KMS-11 (cell line): ENCODE results near the gene CALD1.

Source experiments
- H2AFZ ChIP-seq: fragments of 200-600 bp; sonication (generic); 2 replicates; pipeline ENCODE4 v1.6.1; 2016; ENCODE audit warnings: antibody characterized with exemption, mixed run types, low read depth
- H3K27ac ChIP-seq: fragments of 200-600 bp; sonication (generic); 2 replicates; pipeline ENCODE4 v1.6.1; 2016; ENCODE audit warnings: mild to moderate bottlenecking, mixed run types
- H3K27me3 ChIP-seq: fragments of 200-600 bp; sonication (generic); 2 replicates; pipeline ENCODE4 v1.6.1; 2017; ENCODE audit warnings: mild to moderate bottlenecking, low read depth, mixed run types, moderate library complexity; ENCODE audit not compliant: insufficient read depth
- H3K36me3 ChIP-seq: fragments of 200-600 bp; sonication (generic); 2 replicates; pipeline ENCODE4 v1.6.1; 2017; ENCODE audit warnings: mild to moderate bottlenecking, mixed run types; ENCODE audit not compliant: insufficient read depth
- H3K4me1 ChIP-seq: fragments of 200-600 bp; sonication (generic); 2 replicates; pipeline ENCODE4 v1.6.1; 2016; ENCODE audit warnings: mild to moderate bottlenecking, low read depth, mixed run types; ENCODE audit not compliant: poor library complexity, severe bottlenecking
- H3K4me2 ChIP-seq: fragments of 200-600 bp; sonication (generic); 2 replicates; pipeline ENCODE4 v1.7.0; 2016; ENCODE audit warnings: mild to moderate bottlenecking, mixed run types
- H3K4me3 ChIP-seq: fragments of 200-600 bp; sonication (generic); IDR thresholded peaks from 2 replicates; pipeline ENCODE4 v1.6.1; 2017; ENCODE audit warnings: low read depth, low read length, mixed read lengths; ENCODE audit not compliant: insufficient read depth
- H3K79me2 ChIP-seq: fragments of 200-600 bp; sonication (generic); 2 replicates; pipeline ENCODE4 v1.6.1; 2016; ENCODE audit warnings: low read depth, mixed run types; ENCODE audit not compliant: insufficient read depth
- H3K9ac ChIP-seq: fragments of 200-600 bp; sonication (generic); 2 replicates; pipeline ENCODE4 v1.6.1; 2016; ENCODE audit warnings: mild to moderate bottlenecking, mixed run types
- H4K20me1 ChIP-seq: fragments of 200-600 bp; sonication (generic); 2 replicates; pipeline ENCODE4 v1.6.1; 2016; ENCODE audit warnings: mild to moderate bottlenecking, mixed run types; ENCODE audit not compliant: insufficient read depth
- CTCF ChIP-seq: fragments of 200-600 bp; sonication (generic); conservative IDR thresholded peaks from 2 replicates; pipeline ENCODE4 v1.6.1; 2017; ENCODE audit warnings: low read depth, mild to moderate bottlenecking, antibody characterized with exemption, low read length, moderate library complexity, mixed read lengths

CALD1 gene

GRCh38 chr7:134784251-134785049 lies 5.0 kb downstream of the CALD1 start:
- TF ChIP-seq CTCF, result no peak
- Histone ChIP-seq H3K4me1 (no peaks in the 10 kb centered on the region), H3K4me3 (no peak overlapping the region), H3K79me2 (no peaks in the 10 kb centered on the region), H3K36me3 (no peaks in the 10 kb centered on the region), H3K4me2 (no peak overlapping the region), H4K20me1 (no peaks in the 10 kb centered on the region), H2AFZ (no peak overlapping the region), H3K27me3 (no peaks in the 10 kb centered on the region), H3K9ac (no peak overlapping the region), H3K27ac (no peak overlapping the region)

- no peaks in the 10 kb centered on the region for H3K36me3 ChIP-seq
- no peaks in the 10 kb centered on the region for H4K20me1 ChIP-seq
- no peaks in the 10 kb centered on the region for H3K4me1 ChIP-seq
- no peak overlapping the region for H2AFZ ChIP-seq
- no peaks in the 10 kb centered on the region for H3K79me2 ChIP-seq
- no peak overlapping the region for H3K4me2 ChIP-seq
- H3K27me3 ChIP-seq, result no peaks in the 10 kb centered on the region
- H3K9ac ChIP-seq, result no peak overlapping the region
- H3K4me3 ChIP-seq, result no peak overlapping the region
- H3K27ac ChIP-seq, result no peak overlapping the region
- no peak for TF ChIP-seq CTCF
Observed at GRCh38 chr7:134785842-134786241, 6.4 kb downstream of the CALD1 start.

- no peaks in the 10 kb centered on the region for H3K4me1 ChIP-seq
- H4K20me1 ChIP-seq, result no peaks in the 10 kb centered on the region
- H2AFZ ChIP-seq, result no peak overlapping the region
- no peak for TF ChIP-seq CTCF
- H3K4me3 ChIP-seq, result no peak overlapping the region
- H3K9ac ChIP-seq, result no peak overlapping the region
- no peaks in the 10 kb centered on the region for H3K27me3 ChIP-seq
- no peaks in the 10 kb centered on the region for H3K36me3 ChIP-seq
- H3K79me2 ChIP-seq, result no peaks in the 10 kb centered on the region
- H3K4me2 ChIP-seq, result no peak overlapping the region
- H3K27ac ChIP-seq, result no peak overlapping the region
Observed at GRCh38 chr7:134787064-134787463, 7.6 kb downstream of the CALD1 start.

- Histone ChIP-seq H3K4me2 (no peak overlapping the region), H3K27ac (no peak overlapping the region), H2AFZ (no peak overlapping the region), H3K27me3 (no peaks in the 10 kb centered on the region), H3K79me2 (no peaks in the 10 kb centered on the region), H3K4me1 (no peaks in the 10 kb centered on the region), H3K36me3 (no peaks in the 10 kb centered on the region), H4K20me1 (no peaks in the 10 kb centered on the region), H3K4me3 (no peak overlapping the region), H3K9ac (no peak overlapping the region)
- TF ChIP-seq CTCF, result no peak
Observed at GRCh38 chr7:134787720-134788119, 8.3 kb downstream of the CALD1 start.
